Glutamatergic neuron (in vitro differentiated cells): ENCODE results near the gene FBXL13. TPM values are rescaled to one million over a fixed set of nuclear protein-coding genes. Genes with fewer than 3 reads are reported as not detected.

Source experiments
- DNase-seq: peaks from one replicate; pipeline ENCODE4 v3.0.0; 2022
- H3K27ac Mint-ChIP-seq: one replicate; pipeline ENCODE4 v1.8.0; 2020; ENCODE audit warnings: mild to moderate bottlenecking, mixed read lengths, inconsistent platforms; ENCODE audit not compliant: unreplicated experiment
- H3K27me3 Mint-ChIP-seq: one replicate; pipeline ENCODE4 v1.8.0; 2020; ENCODE audit warnings: mild to moderate bottlenecking, moderate library complexity, mixed read lengths, inconsistent platforms; ENCODE audit not compliant: unreplicated experiment
- H3K36me3 Mint-ChIP-seq: one replicate; pipeline ENCODE4 v1.8.0; 2020; ENCODE audit warnings: mild to moderate bottlenecking, mixed read lengths, inconsistent platforms; ENCODE audit not compliant: unreplicated experiment
- H3K4me1 Mint-ChIP-seq: one replicate; pipeline ENCODE4 v1.8.0; 2020; ENCODE audit warnings: mild to moderate bottlenecking, low read depth, mixed read lengths, inconsistent platforms; ENCODE audit not compliant: unreplicated experiment
- H3K4me3 Mint-ChIP-seq: one replicate; pipeline ENCODE4 v1.8.0; 2020; ENCODE audit warnings: mild to moderate bottlenecking, mixed read lengths, inconsistent platforms; ENCODE audit not compliant: unreplicated experiment
- H3K9me3 Mint-ChIP-seq: one replicate; pipeline ENCODE4 v1.8.0; 2020; ENCODE audit warnings: mild to moderate bottlenecking, moderate library complexity, mixed read lengths, inconsistent platforms; ENCODE audit not compliant: unreplicated experiment
- total RNA-seq: library from RNA; stranded (reverse); fragmentation: NEBNext Ultra II Directional; extraction: Animal tissue kit (Norgen Biotek cat#: 25700); gene quantifications from one replicate; pipeline ENCODE4 v1.2.1, GENCODE V29; 2021; ENCODE audit not compliant: unreplicated experiment
- TF ChIP-seq, protein P1 (sequence below): fragments of 200-600 bp; sonication (generic); IDR thresholded peaks from one replicate; pipeline ENCODE4 v1.5.0; 2021; ENCODE audit not compliant: partially characterized antibody, unreplicated experiment

FBXL13 gene
- total RNA-seq, 1 donor from 2014 or later, result 1.1 TPM

DNA sequence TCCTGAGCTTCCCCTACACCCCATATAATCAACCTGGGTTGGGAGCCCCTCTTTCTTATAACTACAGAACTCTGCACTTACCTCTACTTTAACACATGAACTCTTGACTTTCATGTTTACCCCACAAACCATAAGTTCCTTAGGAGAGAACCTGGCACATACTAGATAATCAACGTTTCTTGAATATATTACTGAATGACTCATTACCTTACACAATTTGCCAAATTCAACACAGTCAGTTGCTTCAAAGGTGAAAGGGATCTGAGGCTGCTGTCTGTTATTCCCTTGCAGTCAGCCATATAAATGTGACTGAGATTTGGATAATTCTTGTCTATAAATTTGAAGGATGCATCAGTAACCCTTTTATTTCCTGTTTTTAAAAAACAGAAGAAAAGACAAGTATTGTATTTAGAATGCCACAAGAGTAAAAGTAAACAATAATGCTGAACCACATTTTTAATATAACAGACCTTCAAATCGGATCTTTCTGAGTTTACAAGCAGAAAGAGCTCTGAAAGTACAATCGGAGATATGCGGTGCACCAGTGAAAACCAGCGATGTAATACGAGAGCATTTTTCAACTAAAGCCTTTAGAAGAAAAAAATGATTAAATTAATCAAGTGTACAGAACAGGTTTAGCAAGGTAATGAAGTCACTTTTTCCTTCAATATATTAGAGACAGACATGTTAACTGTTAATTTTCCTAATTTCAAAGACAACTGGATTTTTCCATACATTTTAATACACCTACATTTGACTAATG, 191.3 kb downstream of the FBXL13 start:
- no peak overlapping the region for H3K4me3 Mint-ChIP-seq
- TF ChIP-seq, protein P1, sequence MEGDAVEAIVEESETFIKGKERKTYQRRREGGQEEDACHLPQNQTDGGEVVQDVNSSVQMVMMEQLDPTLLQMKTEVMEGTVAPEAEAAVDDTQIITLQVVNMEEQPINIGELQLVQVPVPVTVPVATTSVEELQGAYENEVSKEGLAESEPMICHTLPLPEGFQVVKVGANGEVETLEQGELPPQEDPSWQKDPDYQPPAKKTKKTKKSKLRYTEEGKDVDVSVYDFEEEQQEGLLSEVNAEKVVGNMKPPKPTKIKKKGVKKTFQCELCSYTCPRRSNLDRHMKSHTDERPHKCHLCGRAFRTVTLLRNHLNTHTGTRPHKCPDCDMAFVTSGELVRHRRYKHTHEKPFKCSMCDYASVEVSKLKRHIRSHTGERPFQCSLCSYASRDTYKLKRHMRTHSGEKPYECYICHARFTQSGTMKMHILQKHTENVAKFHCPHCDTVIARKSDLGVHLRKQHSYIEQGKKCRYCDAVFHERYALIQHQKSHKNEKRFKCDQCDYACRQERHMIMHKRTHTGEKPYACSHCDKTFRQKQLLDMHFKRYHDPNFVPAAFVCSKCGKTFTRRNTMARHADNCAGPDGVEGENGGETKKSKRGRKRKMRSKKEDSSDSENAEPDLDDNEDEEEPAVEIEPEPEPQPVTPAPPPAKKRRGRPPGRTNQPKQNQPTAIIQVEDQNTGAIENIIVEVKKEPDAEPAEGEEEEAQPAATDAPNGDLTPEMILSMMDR, result no peak
- DNase-seq, result no peak
- H3K9me3 Mint-ChIP-seq, result no peaks in the 10 kb centered on the region
- no peaks in the 10 kb centered on the region for H3K27me3 Mint-ChIP-seq
- no peaks in the 10 kb centered on the region for H3K36me3 Mint-ChIP-seq
- H3K4me1 Mint-ChIP-seq, result no peaks in the 10 kb centered on the region
- no peak overlapping the region for H3K27ac Mint-ChIP-seq

DNA sequence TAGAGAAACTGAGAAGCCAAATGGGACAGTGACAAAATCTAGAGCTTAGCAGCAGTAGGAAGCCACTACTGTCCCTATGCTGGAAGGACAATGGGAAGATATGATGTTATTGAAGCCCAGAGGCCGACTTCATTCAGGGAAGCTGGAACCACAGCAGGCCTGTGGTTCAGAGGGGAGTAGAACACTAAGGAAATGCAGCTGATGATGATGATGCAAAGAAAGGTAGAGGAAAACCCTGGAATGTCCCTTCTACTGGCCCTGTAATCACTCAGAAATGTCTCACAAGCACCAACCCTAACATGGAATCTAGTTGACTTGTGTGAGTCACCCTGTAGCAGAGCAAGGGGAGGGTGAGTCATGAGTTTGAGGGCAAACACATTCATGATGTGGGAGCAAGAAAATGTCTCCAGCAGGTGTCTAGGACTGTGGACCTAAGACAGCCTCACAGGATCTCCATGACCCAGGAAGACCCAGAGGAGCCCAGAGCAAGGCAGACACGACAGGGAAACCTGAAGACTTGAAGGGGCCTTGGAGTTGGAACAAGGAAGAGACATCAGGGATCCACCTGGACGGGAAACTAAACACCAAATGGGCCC, 198.8 kb downstream of the FBXL13 start:
- H3K27me3 Mint-ChIP-seq, result no peaks in the 10 kb centered on the region
- no peak overlapping the region for H3K27ac Mint-ChIP-seq
- no peak overlapping the region for H3K4me3 Mint-ChIP-seq
- H3K36me3 Mint-ChIP-seq, result no peaks in the 10 kb centered on the region
- DNase-seq, result no peak
- peaks cover 4% of the 10 kb centered on the region for H3K9me3 Mint-ChIP-seq
- H3K4me1 Mint-ChIP-seq, result no peaks in the 10 kb centered on the region
- TF ChIP-seq, protein P1, result no peak

DNA sequence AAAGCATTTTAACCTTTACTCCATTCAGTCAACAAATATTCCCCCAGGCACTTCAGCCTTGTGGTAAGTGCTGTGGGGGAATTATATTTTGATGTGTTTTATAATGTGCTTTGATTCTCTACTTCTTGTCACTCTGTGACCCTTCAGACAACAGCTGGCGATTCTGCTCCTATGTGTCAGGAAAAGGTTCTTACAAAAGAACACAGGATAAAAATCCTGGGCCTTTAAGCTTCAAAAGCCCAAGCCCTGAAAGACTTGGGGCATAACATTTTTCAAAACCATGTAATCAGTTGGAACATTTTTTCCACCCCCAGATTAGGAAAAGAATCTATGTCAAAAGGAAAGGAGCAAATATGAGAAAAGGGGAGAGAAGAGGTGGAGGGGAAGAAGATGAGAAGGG, 199.6 kb downstream of the FBXL13 start:
- H3K36me3 Mint-ChIP-seq, result no peaks in the 10 kb centered on the region
- H3K4me1 Mint-ChIP-seq, result no peaks in the 10 kb centered on the region
- no peak for DNase-seq
- TF ChIP-seq, protein P1, result no peak
- H3K4me3 Mint-ChIP-seq, result no peak overlapping the region
- H3K9me3 Mint-ChIP-seq, result peaks cover 4% of the 10 kb centered on the region
- H3K27ac Mint-ChIP-seq, result no peak overlapping the region
- H3K27me3 Mint-ChIP-seq, result no peaks in the 10 kb centered on the region

DNA sequence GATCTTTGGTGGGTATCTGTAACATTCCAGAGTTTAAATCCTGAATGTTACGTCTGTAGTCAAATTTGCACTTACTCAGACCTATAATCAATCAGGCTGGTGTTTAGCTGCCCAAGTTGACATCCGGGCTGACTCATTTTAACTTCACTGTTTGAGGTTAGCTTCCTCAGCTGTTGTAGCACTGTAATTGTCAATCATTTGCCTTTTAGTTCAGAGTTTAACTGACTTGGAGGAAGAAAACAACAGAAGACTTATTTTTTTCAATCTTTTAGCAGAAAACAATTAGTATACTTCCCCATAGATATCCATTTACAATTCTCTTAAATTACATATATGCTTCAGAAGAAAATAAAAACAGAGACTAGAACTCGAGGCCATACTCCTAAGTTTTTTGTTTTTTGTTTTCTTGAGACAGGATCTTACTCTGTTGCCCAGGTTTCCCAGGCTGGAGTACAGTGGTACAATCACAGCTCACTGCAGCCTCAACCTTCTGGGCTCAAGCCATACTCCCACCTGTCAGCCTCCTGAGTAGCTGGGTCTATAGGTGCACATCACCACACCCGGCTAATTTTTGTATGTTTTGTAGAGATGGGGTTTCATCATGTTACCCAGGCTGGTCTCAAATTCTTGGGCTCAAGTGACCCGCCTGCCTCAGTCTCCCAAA, 200.3 kb downstream of the FBXL13 start:
- no peaks in the 10 kb centered on the region for H3K36me3 Mint-ChIP-seq
- TF ChIP-seq, protein P1, result no peak
- H3K27ac Mint-ChIP-seq, result no peak overlapping the region
- no peak for DNase-seq
- H3K9me3 Mint-ChIP-seq, result peaks cover 4% of the 10 kb centered on the region
- H3K4me3 Mint-ChIP-seq, result no peak overlapping the region
- H3K27me3 Mint-ChIP-seq, result no peaks in the 10 kb centered on the region
- no peaks in the 10 kb centered on the region for H3K4me1 Mint-ChIP-seq
